H1 (cell line): ENCODE results near the gene MACF1.

ENCODE experiments used
- CBX5 ChIP-seq: fragments of 300-800, 300-1000 bp; sonication (generic); IDR thresholded peaks from 2 replicates; pipeline ENCODE4 v1.7.1; 2016; ENCODE audit warnings: antibody characterized with exemption, low read length, low read depth
- CEBPB ChIP-seq: IDR thresholded peaks from 2 replicates; pipeline ENCODE4 v1.6.1; 2012; ENCODE audit warnings: low read depth, low read length
- CREB1 ChIP-seq: IDR thresholded peaks from 2 replicates; pipeline ENCODE4 v1.6.1; 2012; ENCODE audit warnings: inconsistent platforms
- EP300 ChIP-seq, 2 experiments: IDR thresholded peaks; 1 replicate in 1 of 2; 2 replicates in 1 of 2; pipeline ENCODE4 v1.6.1; 2011 to 2012; ENCODE audit warnings: low read depth in 2 of 2, low read length in 2 of 2, mild to moderate bottlenecking in 2 of 2, borderline replicate concordance in 1 of 2, inconsistent platforms in 1 of 2, moderate library complexity in 1 of 2
- MAX ChIP-seq: IDR thresholded peaks from 2 replicates; pipeline ENCODE4 v1.6.1; 2012; ENCODE audit warnings: inconsistent platforms
- NANOG ChIP-seq: IDR thresholded peaks from 2 replicates; pipeline ENCODE4 v1.6.1; 2011; ENCODE audit warnings: low read length, low read depth, mild to moderate bottlenecking, inconsistent platforms; ENCODE audit not compliant: insufficient read depth, poor library complexity, severe bottlenecking
- POLR2A ChIP-seq, 2 experiments: IDR thresholded peaks; 1 replicate in 1 of 2; 2 replicates in 1 of 2; pipeline ENCODE4 v1.6.1; 2011; ENCODE audit warnings: low read depth in 2 of 2, low read length in 2 of 2, mild to moderate bottlenecking in 2 of 2; ENCODE audit errors: control extremely low read depth in 1 of 2
- POLR2AphosphoS5 ChIP-seq: IDR thresholded peaks from 2 replicates; pipeline ENCODE4 v1.6.1; 2011; ENCODE audit warnings: low read depth, low read length
- RAD21 ChIP-seq, 2 experiments: IDR thresholded peaks in 1 of 2; conservative IDR thresholded peaks in 1 of 2; 2 replicates each; pipeline ENCODE4 v1.6.1; 2011; ENCODE audit warnings: low read depth in 2 of 2, low read length in 2 of 2, improper control_type of control experiment in 1 of 2, inconsistent platforms in 1 of 2, mild to moderate bottlenecking in 1 of 2, moderate library complexity in 1 of 2
- RFX5 ChIP-seq: IDR thresholded peaks from 2 replicates; pipeline ENCODE4 v1.6.1; 2011; ENCODE audit warnings: low read depth, low read length, improper control_type of control experiment, borderline replicate concordance
- SP1 ChIP-seq: IDR thresholded peaks from 2 replicates; pipeline ENCODE4 v1.6.1; 2011; ENCODE audit warnings: low read depth, low read length
- USF2 ChIP-seq: IDR thresholded peaks from 2 replicates; pipeline ENCODE4 v1.6.1; 2011; ENCODE audit warnings: low read length, improper control_type of control experiment
- YY1 ChIP-seq: IDR thresholded peaks from 2 replicates; pipeline ENCODE4 v1.6.1; 2011; ENCODE audit warnings: low read depth, mild to moderate bottlenecking, low read length
- TF ChIP-seq, protein P1 (sequence below), 3 experiments: IDR thresholded peaks; 1 replicate in 2 of 3; 2 replicates in 1 of 3; pipeline versions ENCODE4 v1.5.1 to v1.6.1; 2011; ENCODE audit warnings: low read length in 3 of 3, mild to moderate bottlenecking in 3 of 3, inconsistent platforms in 2 of 3, low read depth in 1 of 3, moderate library complexity in 1 of 3; ENCODE audit not compliant: insufficient read depth in 1 of 3; ENCODE audit errors: control extremely low read depth in 1 of 3

- TF ChIP-seq RAD21 (IDR thresholded peaks at IDR 0.05 in 1 of 2, conservative IDR thresholded peaks at IDR 0.05 in 1 of 2; ENCODE audit: low read depth in 2 of 2, low read length in 2 of 2) (no peak), USF2 (no peak), CBX5 (no peak), YY1 (no peak), POLR2A (IDR thresholded peaks at IDR 0.05; ENCODE audit: control extremely low read depth in 1 of 2, low read depth in 2 of 2, low read length in 2 of 2) (no peak), CREB1 (no peak), MAX (no peak), RFX5 (no peak), SP1 (no peak), NANOG (no peak), CEBPB (no peak), EP300 (IDR thresholded peaks at IDR 0.05; ENCODE audit: borderline replicate concordance in 1 of 2, low read depth in 2 of 2, low read length in 2 of 2) (no peak), POLR2AphosphoS5 (no peak)
- TF ChIP-seq, protein P1, sequence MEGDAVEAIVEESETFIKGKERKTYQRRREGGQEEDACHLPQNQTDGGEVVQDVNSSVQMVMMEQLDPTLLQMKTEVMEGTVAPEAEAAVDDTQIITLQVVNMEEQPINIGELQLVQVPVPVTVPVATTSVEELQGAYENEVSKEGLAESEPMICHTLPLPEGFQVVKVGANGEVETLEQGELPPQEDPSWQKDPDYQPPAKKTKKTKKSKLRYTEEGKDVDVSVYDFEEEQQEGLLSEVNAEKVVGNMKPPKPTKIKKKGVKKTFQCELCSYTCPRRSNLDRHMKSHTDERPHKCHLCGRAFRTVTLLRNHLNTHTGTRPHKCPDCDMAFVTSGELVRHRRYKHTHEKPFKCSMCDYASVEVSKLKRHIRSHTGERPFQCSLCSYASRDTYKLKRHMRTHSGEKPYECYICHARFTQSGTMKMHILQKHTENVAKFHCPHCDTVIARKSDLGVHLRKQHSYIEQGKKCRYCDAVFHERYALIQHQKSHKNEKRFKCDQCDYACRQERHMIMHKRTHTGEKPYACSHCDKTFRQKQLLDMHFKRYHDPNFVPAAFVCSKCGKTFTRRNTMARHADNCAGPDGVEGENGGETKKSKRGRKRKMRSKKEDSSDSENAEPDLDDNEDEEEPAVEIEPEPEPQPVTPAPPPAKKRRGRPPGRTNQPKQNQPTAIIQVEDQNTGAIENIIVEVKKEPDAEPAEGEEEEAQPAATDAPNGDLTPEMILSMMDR (IDR thresholded peaks at IDR 0.05; ENCODE audit: control extremely low read depth in 1 of 3, insufficient read depth in 1 of 3, low read depth in 1 of 3, low read length in 3 of 3) = no peak
Observed at GRCh38 chr1:39379187-39379586, 174.7 kb downstream of the MACF1 start.
